Thyroid gland (tissue), 4 donors: ENCODE results near the gene EZR. TPM values are rescaled to one million over a fixed set of nuclear protein-coding genes. Genes with fewer than 3 reads are reported as not detected.

Experiments
- DNase-seq, 2 donors: peaks; one replicate each; pipeline ENCODE4 v3.0.0-alpha.2; 2019
- H3K27ac ChIP-seq, 3 donors: fragments of 200-600 bp; sonication (generic); 1 replicate in 2 of 3; 2 replicates in 1 of 3; pipeline ENCODE4 v1.5.1; 2016 to 2019; ENCODE audit warnings: mild to moderate bottlenecking in 1 of 3, moderate library complexity in 1 of 3
- H3K27me3 ChIP-seq: fragments of 200-600 bp; sonication (generic); one replicate; pipeline ENCODE4 v1.5.1; 2019
- H3K36me3 ChIP-seq, 2 donors: fragments of 200-600 bp; sonication (generic); one replicate each; pipeline ENCODE4 v1.5.1; 2016 to 2019
- H3K4me1 ChIP-seq, 2 donors: fragments of 200-600 bp; sonication (generic); one replicate each; pipeline ENCODE4 v1.5.1; 2017 to 2019
- H3K4me3 ChIP-seq, 3 donors: fragments of 200-600 bp; sonication (generic); replicated peaks in 1 of 3; 1 replicate in 2 of 3; 2 replicates in 1 of 3; pipeline ENCODE4 v1.5.1; 2016; ENCODE audit warnings: mild to moderate bottlenecking in 1 of 3
- H3K9me3 ChIP-seq: fragments of 200-600 bp; sonication (generic); one replicate; pipeline ENCODE4 v1.5.1; 2017
- POLR2A ChIP-seq, 2 donors: fragments of 450-650 bp; IDR thresholded peaks; one replicate each; pipeline ENCODE4 v1.6.1; 2017; ENCODE audit warnings: antibody characterized with exemption in 2 of 2, mild to moderate bottlenecking in 2 of 2, moderate library complexity in 1 of 2
- WGBS, 2 donors: methylation state at CpG; one replicate each; pipeline ENCODE4 v1.1.5; 2017; 5-methylcytosine and 5-hydroxymethylcytosine counted together
- intact Hi-C: fragments of 100-400 bp; cut with DNase I; formaldehyde crosslinking; loops from one replicate; pipeline ENCODE4 v1.15.1; 2023
- total RNA-seq, 4 donors: library from RNA; depleted of rRNA; stranded (reverse); fragments of >200 nt; gene quantifications; one replicate each; pipeline ENCODE4 v1.2.3, GENCODE V29; 2016
- TF ChIP-seq, protein P1 (sequence below), 6 experiments: fragments of 200-600 bp in 3 of 6; fragments of 450-650 bp in 3 of 6; sonication (generic) in 3 of 6; IDR thresholded peaks; one replicate each; pipeline ENCODE4 v1.5.1; 2016 to 2019; ENCODE audit warnings: antibody characterized with exemption in 6 of 6, mild to moderate bottlenecking in 2 of 6, inconsistent platforms in 1 of 6, moderate library complexity in 1 of 6

EZR gene
- total RNA-seq, 4 donors from 2014 or later: 221 to 412 (median 339) TPM

- peak overlapping the region in 1 of 3 donors; percentile 27 for H3K27ac ChIP-seq
- 89 to 90% methylated on average over 20 to 21 of the region's 21 CpGs for WGBS, 2 donors
- DNase-seq: no peak
These were observed 45.4 kb downstream of the EZR start for GRCh38 chr6:158773581-158774449.

GRCh38 chr6:158772851-158773371 is 46.3 kb downstream of the EZR start:
- WGBS, 2 donors: 84 to 90% methylated on average over 6 of the region's 6 CpGs
- Histone ChIP-seq H3K4me1 (peaks cover 9 to 12% of the 10 kb centered on the region in 2 donors), H3K36me3 (peaks cover 77 to 84% of the 10 kb centered on the region in 2 donors), H3K4me3 (no peak overlapping the region), H3K9me3 (no peaks in the 10 kb centered on the region), H3K27ac (peak overlapping the region in 2 of 3 donors; percentile 19 to 27), H3K27me3 (no peaks in the 10 kb centered on the region)
- DNase-seq: no peak
- TF ChIP-seq POLR2A (IDR thresholded peaks at IDR 0.05): no peak
- TF ChIP-seq, protein P1, sequence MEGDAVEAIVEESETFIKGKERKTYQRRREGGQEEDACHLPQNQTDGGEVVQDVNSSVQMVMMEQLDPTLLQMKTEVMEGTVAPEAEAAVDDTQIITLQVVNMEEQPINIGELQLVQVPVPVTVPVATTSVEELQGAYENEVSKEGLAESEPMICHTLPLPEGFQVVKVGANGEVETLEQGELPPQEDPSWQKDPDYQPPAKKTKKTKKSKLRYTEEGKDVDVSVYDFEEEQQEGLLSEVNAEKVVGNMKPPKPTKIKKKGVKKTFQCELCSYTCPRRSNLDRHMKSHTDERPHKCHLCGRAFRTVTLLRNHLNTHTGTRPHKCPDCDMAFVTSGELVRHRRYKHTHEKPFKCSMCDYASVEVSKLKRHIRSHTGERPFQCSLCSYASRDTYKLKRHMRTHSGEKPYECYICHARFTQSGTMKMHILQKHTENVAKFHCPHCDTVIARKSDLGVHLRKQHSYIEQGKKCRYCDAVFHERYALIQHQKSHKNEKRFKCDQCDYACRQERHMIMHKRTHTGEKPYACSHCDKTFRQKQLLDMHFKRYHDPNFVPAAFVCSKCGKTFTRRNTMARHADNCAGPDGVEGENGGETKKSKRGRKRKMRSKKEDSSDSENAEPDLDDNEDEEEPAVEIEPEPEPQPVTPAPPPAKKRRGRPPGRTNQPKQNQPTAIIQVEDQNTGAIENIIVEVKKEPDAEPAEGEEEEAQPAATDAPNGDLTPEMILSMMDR (IDR thresholded peaks at IDR 0.05): no peak
- intact Hi-C loops: no loop called here

More at GRCh38 chr6:158773581-158774449, 45.4 kb downstream of the EZR start:
- TF ChIP-seq, protein P1 (IDR thresholded peaks at IDR 0.05): no peak
- TF ChIP-seq POLR2A (IDR thresholded peaks at IDR 0.05): no peak
- H3K36me3 ChIP-seq: peaks cover 68 to 75% of the 10 kb centered on the region in 2 donors
- peaks cover 13% of the 10 kb centered on the region in 2 donors for H3K4me1 ChIP-seq
- intact Hi-C loops: no loop called here
- no peak overlapping the region for H3K4me3 ChIP-seq
- no peaks in the 10 kb centered on the region for H3K27me3 ChIP-seq
- H3K9me3 ChIP-seq: no peaks in the 10 kb centered on the region

- Histone ChIP-seq H3K4me1 (peaks cover 9 to 10% of the 10 kb centered on the region in 2 donors), H3K36me3 (peaks cover 83 to 84% of the 10 kb centered on the region in 2 donors), H3K27me3 (no peaks in the 10 kb centered on the region), H3K4me3 (no peak overlapping the region), H3K9me3 (no peaks in the 10 kb centered on the region), H3K27ac (peak overlapping the region in 1 of 3 donors; percentile 74)
- 97 to 98% methylated on average over 11 of the region's 11 CpGs for WGBS, 2 donors
- intact Hi-C loops: no loop called here
- no peak for TF ChIP-seq POLR2A (IDR thresholded peaks at IDR 0.05)
- TF ChIP-seq, protein P1 (IDR thresholded peaks at IDR 0.05): no peak
- no peak for DNase-seq
These were observed 47.0 kb downstream of the EZR start for GRCh38 chr6:158772172-158772571.

DNA sequence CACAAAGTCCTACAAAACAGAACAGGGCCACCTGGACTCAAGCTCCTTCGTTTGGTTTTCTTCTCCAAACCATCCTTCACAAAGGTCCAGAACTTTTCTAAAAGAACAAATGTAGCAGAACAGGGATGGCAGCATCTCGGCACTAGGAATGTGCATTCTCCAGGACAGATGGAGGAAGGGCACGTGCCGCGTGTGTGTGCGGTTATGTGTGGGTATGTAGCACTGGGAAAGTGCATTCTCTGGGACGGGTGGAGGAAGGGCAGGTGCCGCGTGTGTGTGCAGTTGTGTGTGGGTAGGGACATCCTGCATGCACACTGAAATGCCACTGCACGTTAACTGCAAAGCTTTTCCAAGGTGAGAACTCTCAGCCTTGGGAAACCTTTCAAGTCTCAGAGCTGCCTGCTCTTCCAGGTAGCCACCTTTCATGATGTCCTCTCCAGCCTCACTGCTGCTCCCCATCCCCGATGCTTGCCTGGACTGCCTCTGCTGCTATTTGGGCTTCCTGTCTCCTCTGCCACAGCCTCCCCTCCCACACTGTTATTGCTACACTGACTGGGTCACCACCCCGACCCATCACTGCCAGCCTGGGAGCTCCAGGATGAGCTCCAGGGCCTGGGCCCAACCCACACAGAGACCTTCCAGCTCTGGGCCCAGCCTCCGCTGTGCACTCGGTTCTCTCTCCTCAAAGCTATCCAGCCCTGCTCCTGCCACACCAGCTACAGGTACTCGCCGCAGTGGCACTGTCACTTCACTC is 47.6 kb downstream of the EZR start:
- no peak for DNase-seq
- peaks cover 88 to 90% of the 10 kb centered on the region in 2 donors for H3K36me3 ChIP-seq
- no peaks in the 10 kb centered on the region for H3K9me3 ChIP-seq
- TF ChIP-seq, protein P1 (IDR thresholded peaks at IDR 0.05): no peak
- TF ChIP-seq POLR2A (IDR thresholded peaks at IDR 0.05): no peak
- intact Hi-C loops: no loop called here
- no peaks in the 10 kb centered on the region for H3K27me3 ChIP-seq
- peaks cover 9 to 10% of the 10 kb centered on the region in 2 donors for H3K4me1 ChIP-seq
- H3K27ac ChIP-seq: peak overlapping the region in 2 of 3 donors; percentile 21 to 74
- WGBS, 2 donors: 93 to 95% methylated on average over 16 of the region's 16 CpGs
- H3K4me3 ChIP-seq: no peak overlapping the region
